Measurements from ENCODE around the gene TPP2.

TPP2 gene

GRCh38 chr13:102596147-102597028 lies at the start of gene TPP2:
TSS of gene TPP2 (plus strand) at chr13:102596986. CDS start at chr13:102597039, 53 bp downstream.
- no peaks in the 10 kb centered on the region for H3K27me3 ChIP-seq
- H3K27ac ChIP-seq, result peak within 1 kb of the TSS; percentile 91
- peak within 1 kb of the TSS; percentile 78 to 88 for H3K4me3 ChIP-seq (ENCODE audit: low read depth in 1 of 2, low read length in 1 of 2)
- no peaks in the 10 kb centered on the region for H3K9me3 ChIP-seq
- no peaks in the 10 kb centered on the region for H3K36me3 ChIP-seq
- peaks cover 45 to 52% of the 10 kb centered on the region in 2 experiments for H3K4me1 ChIP-seq (ENCODE audit: control insufficient read depth in 1 of 2, insufficient read depth in 1 of 2, low read depth in 1 of 2, low read length in 1 of 2)
- TF ChIP-seq, protein P1, sequence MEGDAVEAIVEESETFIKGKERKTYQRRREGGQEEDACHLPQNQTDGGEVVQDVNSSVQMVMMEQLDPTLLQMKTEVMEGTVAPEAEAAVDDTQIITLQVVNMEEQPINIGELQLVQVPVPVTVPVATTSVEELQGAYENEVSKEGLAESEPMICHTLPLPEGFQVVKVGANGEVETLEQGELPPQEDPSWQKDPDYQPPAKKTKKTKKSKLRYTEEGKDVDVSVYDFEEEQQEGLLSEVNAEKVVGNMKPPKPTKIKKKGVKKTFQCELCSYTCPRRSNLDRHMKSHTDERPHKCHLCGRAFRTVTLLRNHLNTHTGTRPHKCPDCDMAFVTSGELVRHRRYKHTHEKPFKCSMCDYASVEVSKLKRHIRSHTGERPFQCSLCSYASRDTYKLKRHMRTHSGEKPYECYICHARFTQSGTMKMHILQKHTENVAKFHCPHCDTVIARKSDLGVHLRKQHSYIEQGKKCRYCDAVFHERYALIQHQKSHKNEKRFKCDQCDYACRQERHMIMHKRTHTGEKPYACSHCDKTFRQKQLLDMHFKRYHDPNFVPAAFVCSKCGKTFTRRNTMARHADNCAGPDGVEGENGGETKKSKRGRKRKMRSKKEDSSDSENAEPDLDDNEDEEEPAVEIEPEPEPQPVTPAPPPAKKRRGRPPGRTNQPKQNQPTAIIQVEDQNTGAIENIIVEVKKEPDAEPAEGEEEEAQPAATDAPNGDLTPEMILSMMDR (IDR thresholded peaks at IDR 0.05), result peak; percentile 49

GRCh38 chr13:102548811-102549210 lies 48.0 kb upstream of the TPP2 start:
- Histone ChIP-seq H3K27me3 (peaks cover 3% of the 10 kb centered on the region), H3K9me3 (no peaks in the 10 kb centered on the region), H3K4me3 (ENCODE audit: low read depth in 1 of 2, low read length in 1 of 2) (no peak overlapping the region), H3K4me1 (ENCODE audit: control insufficient read depth in 1 of 2, insufficient read depth in 1 of 2, low read depth in 1 of 2, low read length in 1 of 2) (no peaks in the 10 kb centered on the region), H3K36me3 (no peaks in the 10 kb centered on the region), H3K27ac (no peak overlapping the region)
- TF ChIP-seq, protein P1 (IDR thresholded peaks at IDR 0.05), result no peak

DNA sequence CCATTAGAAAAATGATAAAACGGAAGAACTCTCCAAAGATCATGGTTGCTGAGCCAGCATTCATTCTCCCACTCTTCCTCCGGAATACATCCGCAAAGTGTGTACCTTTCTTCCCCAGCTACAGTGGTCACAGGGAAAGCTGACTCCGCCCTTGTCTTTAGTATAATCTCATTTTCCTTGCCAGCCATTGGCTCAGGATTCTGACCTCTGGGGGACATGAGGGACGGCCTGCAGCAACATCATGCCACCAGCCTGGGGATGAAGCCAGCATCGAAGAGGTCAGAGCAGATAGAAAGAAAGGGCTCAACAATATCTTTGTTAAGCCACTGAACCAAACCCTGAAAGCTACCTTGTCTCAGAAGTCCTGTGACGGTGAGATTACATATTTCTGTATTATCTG lies 46.3 kb upstream of the TPP2 start:
- TF ChIP-seq, protein P1 (IDR thresholded peaks at IDR 0.05), result no peak
- Histone ChIP-seq H3K36me3 (no peaks in the 10 kb centered on the region), H3K27me3 (peaks cover 5% of the 10 kb centered on the region), H3K4me1 (ENCODE audit: control insufficient read depth in 1 of 2, insufficient read depth in 1 of 2, low read depth in 1 of 2, low read length in 1 of 2) (no peaks in the 10 kb centered on the region), H3K27ac (no peak overlapping the region), H3K4me3 (ENCODE audit: low read depth in 1 of 2, low read length in 1 of 2) (no peak overlapping the region), H3K9me3 (no peaks in the 10 kb centered on the region)

DNA sequence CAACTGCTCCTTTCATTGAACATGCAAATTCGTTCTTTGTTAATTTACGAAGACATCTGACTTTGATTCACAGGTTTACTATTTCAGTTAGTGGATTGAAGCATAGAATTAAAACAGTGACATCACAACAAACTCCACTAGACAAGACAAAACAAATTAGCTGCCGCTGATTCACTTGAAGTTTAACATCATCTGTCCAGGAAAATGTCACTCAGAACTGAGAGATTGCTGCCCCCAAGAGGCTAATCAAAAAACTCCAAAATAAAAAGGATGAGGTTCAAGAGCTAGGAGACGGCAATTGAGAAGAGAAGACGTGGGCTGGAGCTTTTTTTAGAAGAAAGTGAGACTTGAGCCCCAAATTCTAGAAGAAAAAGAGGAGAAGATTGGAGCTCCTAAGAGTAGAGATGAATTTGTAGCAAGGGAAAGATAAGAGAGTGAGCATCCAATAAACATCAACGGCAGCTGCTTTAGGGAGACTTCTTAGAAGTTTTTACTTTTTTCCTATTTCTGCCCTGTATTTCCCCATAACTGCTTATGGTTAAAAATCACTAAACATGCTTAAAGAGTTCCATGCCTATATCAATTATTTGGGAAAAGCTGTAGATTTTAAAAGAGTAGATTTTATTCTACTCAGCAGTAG lies 40.8 kb upstream of the TPP2 start:
- no peak overlapping the region for H3K4me3 ChIP-seq (ENCODE audit: low read depth in 1 of 2, low read length in 1 of 2)

DNA sequence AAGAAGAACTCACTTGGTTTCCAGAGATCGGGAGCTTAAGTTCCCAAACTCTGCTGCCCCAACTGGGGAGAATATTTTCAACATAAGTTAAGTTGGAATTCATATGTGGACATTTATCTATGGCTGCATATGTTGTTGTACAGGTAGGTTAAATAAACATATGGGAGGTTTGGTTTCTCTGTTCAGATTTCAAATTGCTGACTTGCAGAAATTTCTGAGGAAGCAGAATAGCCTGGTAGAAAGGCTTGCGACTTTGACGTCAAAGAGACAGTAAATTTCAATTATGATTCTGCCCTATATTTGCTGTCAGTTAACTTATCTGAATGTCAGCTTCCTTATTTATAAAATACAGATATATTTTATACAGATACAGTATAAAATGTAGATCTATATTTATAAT lies 40.0 kb upstream of the TPP2 start:
- TF ChIP-seq, protein P1 (IDR thresholded peaks at IDR 0.05), result no peak
- Histone ChIP-seq H3K4me1 (ENCODE audit: control insufficient read depth in 1 of 2, insufficient read depth in 1 of 2, low read depth in 1 of 2, low read length in 1 of 2) (no peaks in the 10 kb centered on the region), H3K27ac (no peak overlapping the region), H3K9me3 (no peaks in the 10 kb centered on the region), H3K27me3 (peaks cover 8% of the 10 kb centered on the region), H3K4me3 (ENCODE audit: low read depth in 1 of 2, low read length in 1 of 2) (no peak overlapping the region), H3K36me3 (no peaks in the 10 kb centered on the region)

More for the DNA sequence above, 40.8 kb upstream of the TPP2 start:
- TF ChIP-seq, protein P1 (IDR thresholded peaks at IDR 0.05), result no peak
- Histone ChIP-seq H3K36me3 (no peaks in the 10 kb centered on the region), H3K27me3 (peaks cover 8% of the 10 kb centered on the region), H3K9me3 (no peaks in the 10 kb centered on the region), H3K27ac (no peak overlapping the region), H3K4me1 (ENCODE audit: control insufficient read depth in 1 of 2, insufficient read depth in 1 of 2, low read depth in 1 of 2, low read length in 1 of 2) (no peaks in the 10 kb centered on the region)
